Breast epithelium (tissue), 4 donors: ENCODE measurements around the gene CHRNA1. TPM values are rescaled to one million over a fixed set of nuclear protein-coding genes. Genes with fewer than 3 reads are reported as not detected.

Experiments used
- DNase-seq, 2 donors: peaks; one replicate each; pipeline ENCODE4 v3.0.0-alpha.2; 2019; ENCODE audit warnings: low spot score in 2 of 2
- H3K27ac ChIP-seq, 2 donors: fragments of 200-600 bp; sonication (generic) in 1 of 2; one replicate each; pipeline ENCODE4 v1.5.1; 2016 to 2019; ENCODE audit warnings: mild to moderate bottlenecking in 1 of 2
- H3K27me3 ChIP-seq, 2 donors: fragments of 200-600 bp; sonication (generic) in 1 of 2; one replicate each; pipeline versions ENCODE4 v1.5.1 to v1.6.0; 2017 to 2019; ENCODE audit warnings: control low read depth in 1 of 2, mild to moderate bottlenecking in 1 of 2
- H3K36me3 ChIP-seq: fragments of 200-600 bp; one replicate; pipeline ENCODE4 v1.5.1; 2019
- H3K4me1 ChIP-seq, 2 donors: fragments of 200-600 bp; sonication (generic); one replicate each; pipeline ENCODE4 v1.5.1; 2016 to 2019; ENCODE audit warnings: control low read depth in 1 of 2
- H3K4me3 ChIP-seq, 3 donors: fragments of 200-600 bp; sonication (generic); 1 replicate in 2 of 3; 2 replicates in 1 of 3; pipeline ENCODE4 v1.5.1; 2016 to 2019; ENCODE audit warnings: mild to moderate bottlenecking in 3 of 3, moderate library complexity in 2 of 3
- H3K9me3 ChIP-seq, 2 donors: fragments of 200-600 bp; sonication (generic) in 1 of 2; one replicate each; pipeline ENCODE4 v1.5.1; 2016 to 2019; ENCODE audit warnings: control low read depth in 1 of 2
- CTCF ChIP-seq, 3 donors: fragments of 450-650 bp; IDR thresholded peaks; one replicate each; pipeline ENCODE4 v1.5.1; 2016 to 2017; ENCODE audit warnings: antibody characterized with exemption in 3 of 3, mild to moderate bottlenecking in 3 of 3, moderate library complexity in 3 of 3
- POLR2A ChIP-seq: fragments of 450-650 bp; IDR thresholded peaks from one replicate; pipeline ENCODE4 v1.6.1; 2016; ENCODE audit warnings: antibody characterized with exemption, mild to moderate bottlenecking, moderate library complexity
- POLR2AphosphoS5 ChIP-seq, 3 donors: sonication (generic); formaldehyde crosslinking; IDR thresholded peaks; one replicate each; pipeline ENCODE4 v1.6.1; 2017; ENCODE audit warnings: antibody characterized with exemption in 3 of 3
- intact Hi-C: fragments of 100-400 bp; cut with DNase I; formaldehyde crosslinking; loops from one replicate; pipeline ENCODE4 v1.15.1; 2023; ENCODE audit warnings: low total_unique reads
- total RNA-seq, 3 donors: library from RNA; depleted of rRNA; stranded (reverse); fragments of >200 nt; gene quantifications; one replicate each; pipeline ENCODE4 v1.1.0, GENCODE V29; 2016

CHRNA1 gene
- total RNA-seq = 1 to 10 TPM in 1 of 3 donors, not detected in 2; 8.2 TPM

DNA sequence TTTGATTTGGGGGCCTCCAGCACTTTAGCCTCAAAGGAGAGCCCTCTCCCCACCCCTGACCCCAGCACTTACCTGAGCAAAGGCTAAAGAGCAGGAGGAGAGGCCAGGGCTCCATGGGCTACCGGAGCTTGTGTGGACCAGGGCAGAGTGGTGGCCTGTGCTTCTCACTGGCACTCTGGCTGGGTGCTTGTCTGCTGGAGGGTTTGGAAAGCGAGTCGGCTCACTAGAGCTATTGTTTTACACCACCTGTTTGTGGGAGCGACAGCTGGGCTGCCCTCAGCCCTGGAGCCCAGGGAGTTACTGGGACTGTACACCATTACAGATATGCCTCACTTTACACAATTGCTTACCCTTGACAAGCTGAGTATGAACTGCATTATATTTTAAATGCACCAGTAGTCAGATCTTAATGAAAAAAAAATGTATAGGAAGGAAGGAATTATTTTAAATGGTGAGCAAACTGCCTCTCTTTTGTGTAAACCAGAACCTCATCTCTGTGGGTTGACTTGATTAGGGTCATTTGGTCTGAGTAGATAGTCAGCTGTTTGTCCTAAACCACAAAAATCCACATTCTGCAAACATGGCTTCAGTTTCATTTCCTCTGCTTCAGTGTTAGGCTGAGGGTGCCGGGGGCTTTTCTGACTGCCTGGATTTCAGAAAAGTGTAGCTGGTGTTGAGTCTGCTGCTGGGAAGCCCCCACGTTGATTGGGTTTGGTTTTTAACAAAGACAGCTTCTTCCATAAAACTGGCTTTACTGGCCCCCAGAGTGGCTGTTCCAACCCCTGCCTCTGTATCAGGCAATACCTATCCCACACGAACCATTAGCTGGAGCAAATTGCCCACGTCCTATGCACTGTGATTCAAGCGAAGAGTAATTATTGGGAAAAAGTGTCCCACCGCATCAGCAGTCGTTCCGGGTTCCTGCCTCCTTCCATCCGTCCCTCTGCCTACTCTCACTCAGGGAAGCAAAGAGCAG, at the start of gene CHRNA1:
Gene CHRNA1 (minus strand): TSS at position 193 of the 976 bp plus-strand sequence. CDS start 78 bp downstream, at position 115.
- intact Hi-C loops = loop anchor here (10.0 kb wide), 1 partner anchor 220 kb away; no protein-coding TSS in a partner anchor

GRCh38 chr2:174812037-174812436, 47.8 kb upstream of the CHRNA1 start:
- Histone ChIP-seq H3K27me3 (no peaks in the 10 kb centered on the region), H3K4me1 (no peaks in the 10 kb centered on the region), H3K27ac (no peak overlapping the region), H3K9me3 (no peaks in the 10 kb centered on the region), H3K4me3 (no peak overlapping the region), H3K36me3 (no peaks in the 10 kb centered on the region)
- DNase-seq = no peak
- TF ChIP-seq POLR2AphosphoS5 (IDR thresholded peaks at IDR 0.05) (no peak), POLR2A (no peak), CTCF (IDR thresholded peaks at IDR 0.05) (no peak)
- intact Hi-C loops = no loop called here

More for the DNA sequence above, at the start of gene CHRNA1:
- no peaks in the 10 kb centered on the region for H3K4me1 ChIP-seq
- TF ChIP-seq POLR2A (no peak), POLR2AphosphoS5 (IDR thresholded peaks at IDR 0.05) (no peak), CTCF (IDR thresholded peaks at IDR 0.05) (no peak)
- H3K27ac ChIP-seq = peak within 1 kb of the TSS; percentile 41 to 78
- no peaks in the 10 kb centered on the region for H3K36me3 ChIP-seq
- H3K9me3 ChIP-seq = no peaks in the 10 kb centered on the region
- H3K4me3 ChIP-seq = peak within 1 kb of the TSS in 1 of 3 donors; percentile 40
- no peak for DNase-seq
- no peaks in the 10 kb centered on the region for H3K27me3 ChIP-seq

GRCh38 chr2:174807931-174808330, 43.7 kb upstream of the CHRNA1 start:
- intact Hi-C loops = no loop called here
- TF ChIP-seq POLR2A = no peak
- TF ChIP-seq POLR2AphosphoS5 (IDR thresholded peaks at IDR 0.05) = no peak
- no peak for TF ChIP-seq CTCF (IDR thresholded peaks at IDR 0.05)
- Histone ChIP-seq H3K4me1 (no peaks in the 10 kb centered on the region), H3K4me3 (no peak overlapping the region), H3K27me3 (no peaks in the 10 kb centered on the region), H3K9me3 (no peaks in the 10 kb centered on the region), H3K27ac (peak overlapping the region in 1 of 2 donors; percentile 87), H3K36me3 (no peaks in the 10 kb centered on the region)
- no peak for DNase-seq

DNA sequence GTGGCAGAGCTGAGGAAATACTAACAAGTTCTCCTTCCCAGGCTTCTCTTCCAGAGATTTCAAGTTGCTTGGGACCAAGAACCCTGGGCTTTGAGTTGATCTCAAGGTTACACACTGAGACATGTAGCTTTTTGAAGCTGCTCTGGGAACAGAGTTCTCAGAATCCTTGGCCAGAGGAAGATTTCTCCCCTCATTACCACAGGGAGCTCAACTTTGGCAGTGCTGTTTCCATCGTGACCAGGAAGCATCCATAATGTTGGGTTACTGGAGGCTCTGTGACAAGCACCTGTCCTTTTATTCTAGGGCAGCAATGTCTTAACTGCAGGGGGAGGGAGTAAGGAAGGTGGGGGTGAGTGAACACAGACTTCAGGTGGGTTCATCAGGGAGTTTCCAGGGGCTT, 41.5 kb upstream of the CHRNA1 start:
- no peaks in the 10 kb centered on the region for H3K9me3 ChIP-seq
- H3K4me3 ChIP-seq = no peak overlapping the region
- no peak for TF ChIP-seq POLR2A
- TF ChIP-seq CTCF (IDR thresholded peaks at IDR 0.05) = no peak
- TF ChIP-seq POLR2AphosphoS5 (IDR thresholded peaks at IDR 0.05) = no peak
- no peak overlapping the region for H3K27ac ChIP-seq
- no peaks in the 10 kb centered on the region for H3K36me3 ChIP-seq
- no peak for DNase-seq
- no peaks in the 10 kb centered on the region for H3K27me3 ChIP-seq
- no peaks in the 10 kb centered on the region for H3K4me1 ChIP-seq
- intact Hi-C loops = no loop called here

DNA sequence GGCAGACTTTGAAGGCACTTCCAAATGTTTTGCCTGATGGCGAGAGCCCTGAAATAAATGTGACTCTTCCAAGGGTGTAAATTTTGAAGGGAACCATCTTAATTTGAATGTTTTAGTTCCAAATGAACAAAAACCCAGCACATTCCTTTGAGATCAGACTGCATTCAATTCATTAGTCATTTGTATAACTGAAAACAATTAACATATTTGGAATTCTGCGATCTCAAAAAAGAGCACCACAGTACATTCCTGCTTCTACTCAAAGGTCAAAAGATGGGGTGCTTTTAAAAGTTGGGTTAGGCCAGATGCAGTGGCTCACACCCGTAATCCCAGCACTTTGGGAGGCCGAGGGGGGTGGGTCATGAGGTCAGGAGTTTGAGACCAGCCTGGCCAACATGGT, 38.2 kb upstream of the CHRNA1 start:
- TF ChIP-seq CTCF (IDR thresholded peaks at IDR 0.05) (no peak), POLR2A (no peak), POLR2AphosphoS5 (IDR thresholded peaks at IDR 0.05) (no peak)
- intact Hi-C loops = no loop called here

More for the DNA sequence above, 38.2 kb upstream of the CHRNA1 start:
- H3K27ac ChIP-seq = no peak overlapping the region
- H3K9me3 ChIP-seq = no peaks in the 10 kb centered on the region
- no peaks in the 10 kb centered on the region for H3K27me3 ChIP-seq
- no peaks in the 10 kb centered on the region for H3K4me1 ChIP-seq
- no peak for DNase-seq
- no peaks in the 10 kb centered on the region for H3K36me3 ChIP-seq
- H3K4me3 ChIP-seq = no peak overlapping the region
